Embryonic facial prominence (tissue), 1 donor: ENCODE data around the gene COL23A1.

Experiments used
- DNase-seq: peaks from one replicate; pipeline ENCODE4 v3.0.0-alpha.2; 2016; ENCODE audit errors: extremely low spot score

Gene COL23A1

DNA sequence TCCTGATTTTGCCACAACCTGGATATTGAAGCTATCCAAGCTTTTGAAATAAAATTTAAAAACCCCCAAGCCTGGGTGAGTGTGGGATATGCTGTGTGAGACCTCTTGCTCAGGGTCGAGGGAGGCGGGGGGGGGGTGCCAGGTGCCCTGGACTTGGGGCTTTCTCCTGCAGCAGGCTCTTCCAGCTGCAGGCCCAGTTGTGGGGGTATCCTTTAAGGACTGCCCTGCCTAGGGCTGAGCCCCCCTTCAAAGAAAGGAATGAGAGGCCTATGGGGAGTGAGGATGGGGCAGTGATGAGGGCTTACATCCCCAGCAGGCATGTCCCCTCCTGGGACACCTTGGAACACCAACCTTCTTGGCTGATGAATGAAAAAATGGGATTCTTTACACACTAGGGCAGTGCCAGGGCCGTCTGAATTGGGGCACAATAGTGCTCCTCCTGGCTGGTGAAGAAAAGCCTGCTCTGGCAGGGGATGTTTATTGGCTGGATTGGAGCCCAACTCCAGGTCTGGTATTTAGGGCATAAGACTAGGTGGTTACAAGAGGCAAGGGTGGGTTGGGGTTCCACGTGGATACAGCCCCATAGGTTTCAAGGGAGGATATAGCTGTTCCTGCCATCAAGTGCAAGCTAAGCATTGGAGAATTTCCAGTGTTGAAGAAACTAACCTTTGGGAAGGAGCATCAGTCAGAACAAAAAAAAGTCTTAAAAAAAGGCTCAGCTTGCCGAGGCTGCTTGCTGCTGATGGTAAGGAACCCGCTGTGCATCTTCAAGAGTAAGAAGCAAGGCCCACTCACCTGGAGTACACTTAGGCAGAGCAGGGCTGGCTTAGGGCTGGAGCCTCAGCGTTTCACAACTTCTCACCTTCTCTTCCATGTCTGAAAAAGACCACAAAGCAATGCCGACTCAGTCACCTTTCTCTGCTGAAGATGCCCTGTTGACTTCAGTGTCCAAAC is 378.8 kb downstream of the COL23A1 start:
- no peak for DNase-seq

DNA sequence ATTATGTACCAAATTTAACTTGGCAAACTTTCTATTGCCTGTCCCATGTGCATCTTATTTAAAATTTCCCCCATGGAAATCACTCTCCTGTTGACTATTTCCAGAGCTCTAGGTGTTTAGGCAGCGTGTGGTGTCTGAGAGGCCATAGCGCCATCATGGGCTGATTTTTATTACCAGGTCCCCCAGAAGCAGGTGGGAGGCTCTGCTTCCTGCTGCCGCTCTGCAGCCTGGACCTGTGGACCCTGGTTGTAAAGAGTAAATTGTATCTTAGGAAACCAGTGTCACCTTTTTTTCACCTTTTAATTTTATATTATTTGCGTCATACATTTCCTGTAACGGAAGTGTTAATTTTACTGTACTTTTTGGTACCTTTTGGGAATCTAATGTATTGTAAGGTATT is 379.5 kb downstream of the COL23A1 start:
- no peak for DNase-seq

DNA sequence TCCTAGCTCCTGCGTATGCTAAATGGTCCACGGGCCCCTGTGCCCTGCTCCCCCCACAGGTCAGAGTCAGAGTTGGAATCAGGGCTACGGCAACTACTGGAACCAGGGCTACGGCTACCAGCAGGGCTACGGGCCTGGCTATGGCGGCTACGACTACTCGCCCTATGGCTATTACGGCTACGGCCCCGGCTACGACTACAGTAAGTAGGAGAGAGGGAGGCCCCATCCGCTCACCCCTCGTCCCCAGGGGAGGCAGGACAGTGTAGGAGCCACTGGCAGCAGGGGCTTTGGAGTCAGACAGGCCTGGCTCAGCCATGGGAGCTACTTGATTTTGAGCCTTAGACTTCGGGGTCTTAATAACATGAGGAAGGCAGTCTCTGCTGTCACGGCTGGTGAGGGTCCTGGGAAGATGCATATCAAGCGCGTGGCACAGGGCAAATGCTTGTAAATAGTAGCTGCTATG is 380.1 kb downstream of the COL23A1 start:
- DNase-seq, result no peak

DNA sequence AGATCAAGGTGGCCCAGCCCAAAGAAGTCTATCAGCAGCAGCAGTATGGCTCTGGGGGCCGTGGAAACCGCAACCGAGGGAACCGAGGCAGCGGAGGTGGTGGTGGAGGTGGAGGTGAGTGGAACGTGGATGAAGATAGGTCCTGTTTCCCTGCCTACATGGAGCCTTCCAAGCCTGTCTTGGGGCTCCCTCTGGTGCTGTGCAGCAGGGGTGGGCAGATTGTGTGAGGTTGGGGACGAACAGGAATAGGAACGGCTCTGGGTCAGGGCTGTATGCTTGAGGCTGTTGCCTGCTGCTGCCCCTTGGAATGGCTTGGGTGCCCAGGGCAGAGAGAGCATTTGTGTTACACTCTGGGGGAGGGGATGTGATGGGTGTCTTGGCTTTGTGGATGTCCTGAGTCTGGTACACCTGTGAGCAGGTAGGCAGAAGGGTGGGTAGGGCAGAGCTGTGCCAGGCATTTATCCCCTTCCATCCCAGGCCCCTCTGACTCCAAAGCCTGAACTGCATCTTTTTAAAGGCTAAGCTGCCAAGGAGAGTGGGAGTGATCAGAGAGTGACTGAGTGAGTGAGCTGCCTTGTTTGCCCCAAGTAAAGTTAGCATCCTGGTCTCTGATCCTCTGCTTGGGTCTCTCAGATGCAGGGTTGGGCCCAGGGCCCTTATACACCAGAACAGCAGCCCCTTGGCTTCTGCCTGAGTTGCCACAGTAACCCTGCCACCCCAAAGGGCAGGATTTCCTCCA is 380.7 kb downstream of the COL23A1 start:
- DNase-seq, result no peak

DNA sequence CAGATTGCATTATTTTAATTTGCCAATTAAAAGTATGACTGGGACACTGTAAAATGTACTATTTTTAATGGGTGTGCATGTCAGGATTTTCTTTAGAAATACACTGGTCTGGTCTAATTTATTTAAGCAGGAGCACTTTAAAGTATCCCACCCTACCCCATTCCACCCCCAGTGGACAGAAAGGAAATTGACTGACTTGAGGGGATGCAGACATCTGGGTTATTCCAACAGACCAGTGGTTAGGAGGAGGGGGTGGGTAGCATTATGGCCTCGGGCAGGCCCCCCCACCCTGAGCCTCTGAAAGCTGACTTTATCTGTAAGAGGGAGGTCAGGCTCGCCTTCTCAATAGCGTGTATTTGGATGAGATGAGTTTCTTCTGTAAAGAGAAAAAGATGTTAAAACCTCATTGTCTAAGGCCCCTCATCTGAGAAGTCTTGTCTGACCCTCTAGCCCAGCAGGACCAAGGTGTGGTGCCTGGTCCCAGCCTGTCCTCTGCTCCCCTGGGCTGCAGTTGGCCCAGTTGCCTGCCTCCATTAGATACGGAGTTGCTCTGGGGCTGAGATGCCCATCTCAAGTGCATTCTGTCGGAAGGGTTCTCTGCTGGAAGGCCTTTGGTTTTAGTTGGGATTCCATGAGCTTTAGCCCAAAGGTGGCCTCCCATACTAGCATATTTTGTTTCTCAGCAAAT is 381.5 kb downstream of the COL23A1 start:
- DNase-seq, result no peak

DNA sequence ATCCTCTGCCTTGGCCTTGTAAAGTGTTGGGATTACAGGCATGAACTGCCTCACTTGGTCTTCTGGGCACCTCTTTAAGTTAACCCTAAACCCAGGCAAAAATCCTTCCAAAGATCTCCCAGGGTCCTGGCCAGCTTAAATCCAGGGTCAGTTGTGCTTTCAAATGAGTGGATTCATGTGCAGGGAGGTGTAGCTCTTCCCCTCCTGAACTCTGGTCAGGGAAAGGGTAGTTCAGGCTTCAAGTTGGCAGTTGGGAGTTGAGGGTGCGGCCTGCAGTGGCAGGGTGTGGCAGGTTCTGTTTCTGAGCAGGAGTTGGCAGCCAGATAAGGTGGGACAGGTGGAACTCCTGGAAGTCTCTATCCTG is 382.3 kb downstream of the COL23A1 start:
- no peak for DNase-seq

DNA sequence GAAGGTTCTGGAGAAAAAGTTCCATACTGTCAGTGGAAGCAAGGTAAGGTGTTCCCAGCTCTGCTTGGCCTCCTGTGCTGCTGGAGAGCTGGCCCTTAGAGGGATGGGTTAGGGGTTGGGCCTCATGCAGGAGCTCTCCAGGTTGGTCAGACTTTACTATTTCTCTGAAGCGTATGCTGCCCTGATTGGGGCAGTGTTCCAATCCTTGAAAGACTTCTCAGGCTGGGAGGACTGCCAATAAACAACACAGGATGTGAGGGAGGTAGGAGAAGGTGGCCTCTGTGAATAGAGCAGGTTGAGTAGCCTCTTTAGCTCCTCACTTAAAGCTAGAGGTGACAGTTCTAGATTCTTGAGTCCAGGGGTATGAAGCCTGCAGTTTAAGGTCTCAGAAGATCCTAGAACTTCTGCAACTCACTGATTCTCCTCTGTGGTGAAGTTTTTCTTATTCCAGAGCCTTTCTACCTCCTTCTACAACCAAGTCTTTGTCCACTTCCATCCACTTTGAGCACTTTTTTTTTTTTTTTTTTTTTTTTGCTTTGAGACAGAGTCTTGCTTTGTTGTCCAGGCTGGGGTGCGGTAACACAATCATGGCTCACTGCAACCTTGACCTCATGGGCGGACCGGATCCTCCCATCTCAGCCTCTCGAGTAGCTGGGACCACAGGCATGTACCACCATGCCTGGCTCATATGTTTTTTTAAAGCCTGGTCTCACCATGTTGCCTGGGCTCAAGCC is 382.8 kb downstream of the COL23A1 start:
- DNase-seq, result no peak

DNA sequence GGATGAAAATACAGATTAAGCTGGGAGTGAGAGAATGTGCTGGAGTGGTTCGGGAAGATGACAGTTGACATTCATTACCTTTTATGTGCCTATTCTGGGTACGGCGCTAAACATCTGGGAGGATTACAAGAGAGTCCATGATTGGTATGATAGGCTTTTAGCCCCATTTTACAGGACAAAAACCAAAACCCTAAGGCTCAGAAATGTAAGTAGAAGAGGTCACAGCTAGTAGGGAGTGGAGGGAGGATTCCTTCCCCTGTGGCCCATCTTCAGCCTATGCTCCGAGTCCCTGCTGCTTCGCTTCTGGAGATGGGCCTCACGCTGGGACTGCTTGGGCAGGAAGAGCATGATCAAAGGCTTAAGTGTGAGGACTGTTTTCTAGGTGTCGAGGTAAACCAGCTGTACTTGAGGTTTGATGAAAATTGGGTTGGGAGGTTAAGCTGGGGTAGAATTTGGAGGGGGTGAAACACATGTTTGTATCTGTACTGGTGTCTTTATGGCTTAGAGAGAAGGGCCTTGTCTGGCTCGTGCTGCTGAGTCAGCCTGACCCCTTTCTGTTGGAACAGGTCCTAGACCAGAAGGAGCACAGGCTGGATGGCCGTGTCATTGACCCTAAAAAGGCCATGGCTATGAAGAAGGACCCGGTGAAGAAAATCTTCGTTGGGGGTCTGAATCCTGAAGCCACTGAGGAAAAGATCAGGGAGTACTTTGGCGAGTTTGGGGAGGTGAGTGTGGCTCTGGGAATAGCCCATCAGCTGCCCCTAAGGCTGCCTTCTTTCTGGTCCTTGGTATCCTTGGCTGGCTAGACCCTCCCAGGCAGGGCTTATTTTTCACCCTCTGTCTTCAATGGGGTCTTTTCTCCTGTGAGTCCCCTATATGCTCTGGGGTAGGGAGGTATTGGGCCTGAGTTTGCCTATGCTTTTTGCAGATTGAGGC is 383.8 kb downstream of the COL23A1 start:
- DNase-seq, result no peak

DNA sequence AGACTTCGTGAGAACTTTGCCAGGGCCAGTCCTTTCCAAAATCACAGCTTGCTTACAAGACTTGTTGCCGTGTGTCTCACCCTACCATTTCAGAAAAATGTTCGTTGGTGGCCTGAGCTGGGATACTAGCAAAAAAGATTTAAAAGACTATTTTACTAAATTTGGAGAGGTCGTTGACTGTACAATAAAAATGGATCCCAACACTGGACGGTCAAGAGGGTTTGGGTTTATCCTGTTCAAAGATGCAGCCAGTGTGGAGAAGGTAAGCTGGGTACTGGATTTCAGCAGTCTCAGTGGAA is 384.5 kb downstream of the COL23A1 start:
- no peak for DNase-seq

DNA sequence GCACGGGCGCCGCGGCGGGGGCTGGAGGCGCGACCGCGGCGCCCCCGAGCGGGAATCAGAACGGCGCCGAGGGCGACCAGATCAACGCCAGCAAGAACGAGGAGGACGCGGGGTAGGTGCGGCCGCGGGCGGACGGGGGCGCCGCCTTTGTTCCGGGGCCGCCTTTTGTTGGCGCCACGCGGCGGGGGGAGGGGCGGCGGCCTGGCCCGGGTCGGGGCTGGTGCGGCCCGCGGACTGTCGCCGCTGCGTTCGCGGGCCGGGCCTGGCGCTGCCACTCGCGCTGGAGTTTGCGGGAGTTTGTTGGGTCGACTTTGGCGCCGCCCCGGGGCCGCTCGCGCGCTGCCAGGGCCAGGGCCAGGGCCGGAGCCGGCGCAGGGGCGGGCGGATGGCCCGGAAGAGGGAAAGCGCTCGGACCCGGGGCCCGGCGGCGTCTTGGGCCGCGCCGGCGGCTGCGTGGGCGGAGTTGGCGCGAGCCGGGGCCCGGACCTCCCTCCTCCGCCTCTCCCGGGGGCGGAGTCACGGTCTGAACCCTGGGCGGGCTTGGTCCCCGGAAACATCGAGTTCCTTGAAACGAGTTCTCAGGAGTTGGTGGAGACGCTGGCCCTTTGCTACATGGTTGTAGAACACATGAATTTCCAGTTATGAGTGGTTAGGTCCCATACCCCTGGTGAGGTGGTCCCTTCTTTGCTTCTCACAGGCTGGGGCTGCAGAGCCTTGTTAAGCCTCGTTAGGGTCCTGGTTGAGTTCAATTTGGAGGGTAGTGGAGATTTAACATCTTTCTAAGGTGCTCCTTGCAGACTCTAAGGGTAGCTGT is 385.1 kb downstream of the COL23A1 start:
- peak; percentile 10 for DNase-seq

DNA sequence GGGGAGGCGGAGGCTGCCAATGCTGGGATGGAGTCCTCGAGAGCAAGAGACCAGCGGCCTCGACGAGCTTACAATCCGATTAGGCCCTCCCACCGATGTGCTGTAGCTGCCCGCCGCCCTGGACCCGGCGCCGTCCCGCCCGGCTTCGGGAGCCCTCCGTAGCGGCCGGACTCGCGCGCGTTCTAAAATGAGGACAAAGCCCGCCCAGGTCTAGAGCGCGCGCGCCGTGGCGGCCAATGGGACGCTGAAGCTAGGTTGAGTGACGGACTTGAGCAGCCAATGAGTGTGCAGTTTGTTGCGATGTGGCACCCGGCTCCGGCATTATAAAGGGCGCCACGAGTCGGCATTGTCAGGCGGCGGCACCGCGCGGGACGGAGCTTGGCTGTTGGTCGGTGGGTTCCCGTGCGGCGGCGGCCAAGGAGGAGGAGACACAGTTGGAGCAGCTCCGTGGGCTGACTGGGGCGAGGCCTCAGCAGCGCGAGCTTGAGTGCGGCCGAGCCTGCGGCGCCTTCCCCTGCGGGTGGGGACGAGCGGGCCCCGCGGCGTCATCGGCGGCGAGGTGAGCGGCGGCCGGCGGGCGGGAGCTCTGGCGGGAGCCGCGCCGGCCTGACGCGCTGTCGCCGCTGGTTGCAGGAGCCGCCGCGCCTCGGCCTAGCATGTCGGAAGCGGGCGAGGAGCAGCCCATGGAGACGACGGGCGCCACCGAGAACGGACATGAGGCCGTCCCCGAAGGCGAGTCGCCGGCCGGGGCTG is 385.8 kb downstream of the COL23A1 start, which contains the start of gene HNRNPAB:
HNRNPAB (plus strand) TSS at position 352 of the 753 bp plus-strand sequence; CDS start at position 657, 305 bp downstream.
- DNase-seq, result peak; percentile 93

DNA sequence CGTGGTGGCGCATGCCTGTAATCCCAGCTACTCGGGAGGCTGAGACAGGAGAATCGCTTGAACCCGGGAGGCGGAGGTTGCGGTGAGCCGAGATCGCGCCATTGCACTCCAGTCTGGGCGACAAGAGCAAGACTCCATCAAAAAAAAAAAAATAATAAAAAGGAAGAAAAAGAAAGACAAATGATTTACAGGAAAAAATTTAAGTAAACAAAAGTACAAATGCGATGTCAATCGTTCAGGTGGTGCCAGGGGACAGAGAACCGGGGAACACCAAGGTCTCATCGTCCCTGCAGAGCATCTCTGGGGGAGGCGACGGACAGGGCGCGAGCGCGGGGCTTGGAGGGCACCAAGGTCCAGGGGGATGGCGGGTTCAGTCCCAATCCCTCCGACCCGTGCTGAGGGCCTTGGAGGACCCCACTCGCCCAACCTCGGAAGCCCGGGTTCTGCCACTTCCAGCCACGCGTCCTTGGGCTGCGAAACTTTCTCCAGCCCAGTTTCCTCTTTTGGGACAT is 386.5 kb downstream of the COL23A1 start:
- DNase-seq, result no peak

DNA sequence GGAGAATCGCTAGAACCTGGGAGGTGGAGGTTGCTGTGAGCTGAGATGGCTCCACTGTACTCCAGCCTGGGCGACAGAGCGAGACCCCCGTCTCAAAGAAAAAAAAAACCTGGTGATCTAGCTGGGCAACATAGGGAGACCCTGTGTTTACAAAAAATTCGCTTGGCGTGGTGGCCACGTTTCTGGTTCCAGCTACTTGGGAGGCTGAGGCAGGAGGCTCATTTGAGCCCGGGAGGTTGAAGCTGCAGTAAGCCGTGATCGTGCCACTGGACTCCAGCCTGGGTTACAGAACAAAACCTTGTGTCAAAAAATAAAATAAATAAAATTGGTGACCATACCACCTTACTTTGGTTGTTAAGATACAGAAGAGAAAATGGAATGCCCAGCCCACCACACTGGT is 387.7 kb downstream of the COL23A1 start:
- DNase-seq, result no peak

DNA sequence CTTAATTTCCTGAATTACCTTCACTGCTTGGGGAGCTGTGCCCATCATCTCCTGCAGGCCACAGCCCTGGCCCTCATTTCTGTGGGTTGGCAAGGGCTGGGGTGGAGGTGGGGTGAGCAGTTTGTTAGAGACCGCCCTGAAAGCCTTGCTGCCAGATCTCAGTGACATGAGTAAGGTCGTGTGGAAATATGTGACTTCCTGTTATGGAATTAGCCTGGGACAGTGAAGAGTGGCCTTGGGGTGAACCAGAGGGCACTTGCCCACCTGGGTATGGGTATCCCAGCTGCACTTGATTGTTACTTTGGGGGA is 388.3 kb downstream of the COL23A1 start:
- DNase-seq, result no peak

DNA sequence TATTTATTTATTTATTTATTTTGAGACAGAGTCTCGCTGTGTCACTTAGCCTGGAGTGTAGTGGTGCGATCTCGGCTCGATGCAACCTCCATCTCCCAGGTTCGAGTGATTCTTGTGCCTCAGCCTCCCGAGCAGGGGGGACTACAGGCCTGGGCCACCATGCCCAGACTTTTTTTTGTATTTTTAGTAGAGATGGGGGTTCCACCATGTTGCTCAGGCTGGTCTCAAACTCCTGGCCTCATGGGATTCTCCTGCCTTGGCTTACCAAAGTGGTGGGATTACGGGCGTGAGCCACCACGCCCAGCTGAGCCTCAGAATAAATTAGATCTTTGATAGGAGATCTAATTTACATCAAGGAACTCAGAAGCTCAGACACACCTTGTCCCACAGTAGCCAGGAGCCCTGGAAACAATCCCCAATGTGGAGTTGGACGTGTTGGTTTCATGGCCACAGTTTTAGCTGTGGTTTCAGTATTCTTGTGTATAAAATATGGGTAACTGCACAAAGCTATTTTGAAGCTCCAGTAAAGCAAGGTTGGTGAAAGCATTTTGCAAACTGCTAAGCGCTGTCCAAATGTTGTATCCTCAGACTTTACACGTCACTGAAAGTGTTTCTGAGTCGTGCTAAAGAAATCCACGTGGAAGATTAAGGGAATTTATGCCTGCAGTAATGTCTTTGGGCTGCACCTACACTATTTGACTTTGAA is 388.8 kb downstream of the COL23A1 start:
- DNase-seq, result no peak

DNA sequence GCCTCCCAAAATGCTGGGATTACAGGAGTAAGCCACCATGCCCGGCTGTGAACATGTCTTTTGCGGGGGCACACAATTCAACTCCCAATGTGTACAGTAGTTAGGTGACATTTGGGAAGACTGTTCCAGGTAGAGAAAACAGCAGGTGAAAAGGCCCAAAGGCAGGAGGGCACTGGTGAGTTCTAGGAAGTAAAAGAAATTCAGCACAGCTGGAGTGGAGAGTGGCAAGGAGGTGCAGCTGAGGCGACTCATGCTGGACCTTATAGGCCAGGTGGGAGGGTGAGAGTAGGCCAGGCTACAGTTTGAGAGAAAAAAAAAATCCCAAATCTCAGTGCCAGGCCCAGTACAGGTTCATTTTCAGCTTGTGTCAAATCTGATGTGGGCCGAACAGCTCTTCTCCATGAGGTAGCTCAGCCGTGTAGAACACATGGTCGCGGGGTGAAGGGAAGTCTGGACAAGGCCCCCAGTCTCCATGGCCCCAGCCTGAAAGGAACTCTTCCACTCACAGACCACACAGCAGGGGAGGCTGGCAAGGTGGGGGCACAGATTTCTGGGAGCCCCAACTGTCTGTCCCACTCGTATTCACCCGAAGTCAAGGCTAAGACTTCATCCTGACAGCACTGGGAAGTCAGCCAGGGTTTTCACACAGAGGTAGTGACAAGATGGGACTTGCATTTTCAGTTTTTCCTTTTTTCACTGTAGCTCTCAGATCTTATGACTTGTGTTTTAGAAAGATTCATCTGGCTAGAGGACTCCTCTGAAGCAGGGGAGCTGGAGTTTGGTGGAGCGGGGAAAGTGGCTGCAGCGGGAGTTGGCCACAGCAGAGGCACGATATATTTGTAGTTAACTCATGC is 390.4 kb downstream of the COL23A1 start:
- no peak for DNase-seq

DNA sequence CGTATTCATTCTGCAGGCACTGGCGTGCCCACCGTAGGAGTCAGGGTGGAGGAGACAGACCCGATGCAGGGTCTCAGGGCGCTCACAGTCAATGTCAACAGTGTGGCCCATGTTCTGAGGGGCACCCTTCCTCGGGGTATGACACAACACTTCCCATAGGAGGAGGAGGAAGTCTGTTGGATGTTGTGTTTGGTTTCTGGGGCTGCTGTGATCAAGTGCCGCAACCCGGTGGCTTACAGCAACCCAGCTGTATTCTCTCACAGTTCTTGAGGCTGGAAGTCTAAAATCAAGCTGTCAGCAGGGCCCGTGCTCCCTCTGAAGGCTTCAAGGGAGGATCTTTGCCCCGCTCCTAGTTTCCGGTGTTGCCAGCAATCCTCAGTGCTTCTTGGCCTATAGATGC is 391.5 kb downstream of the COL23A1 start:
- no peak for DNase-seq
